NB4 (cell line): ENCODE measurements around the gene ZNF518A.
A peak's percentile ranks its signal among the peaks of the same experiment; 100 is the strongest.

Source experiments
- DNase-seq: peaks from one replicate; pipeline ENCODE4 v3.0.0; 2010; ENCODE audit warnings: low read depth
- H3K4me3 ChIP-seq: one replicate; pipeline ENCODE4 v1.5.1; 2011; ENCODE audit warnings: mild to moderate bottlenecking, low read depth, low read length, moderate library complexity
- MYC ChIP-seq: IDR thresholded peaks from 2 replicates; pipeline ENCODE4 v1.6.1; 2011; ENCODE audit warnings: low read depth, low read length
- POLR2A ChIP-seq: IDR thresholded peaks from 2 replicates; pipeline ENCODE4 v1.6.1; 2011; ENCODE audit warnings: mild to moderate bottlenecking; ENCODE audit not compliant: insufficient read length; ENCODE audit errors: extremely low read depth
- TF ChIP-seq, protein P1 (sequence below): IDR thresholded peaks from one replicate; pipeline ENCODE4 v1.5.1; 2012; ENCODE audit warnings: low read depth, low read length
- TF ChIP-seq, protein P2 (sequence below): IDR thresholded peaks from 2 replicates; pipeline ENCODE4 v1.6.1; 2011; ENCODE audit warnings: low read depth, low read length

Gene ZNF518A

DNA sequence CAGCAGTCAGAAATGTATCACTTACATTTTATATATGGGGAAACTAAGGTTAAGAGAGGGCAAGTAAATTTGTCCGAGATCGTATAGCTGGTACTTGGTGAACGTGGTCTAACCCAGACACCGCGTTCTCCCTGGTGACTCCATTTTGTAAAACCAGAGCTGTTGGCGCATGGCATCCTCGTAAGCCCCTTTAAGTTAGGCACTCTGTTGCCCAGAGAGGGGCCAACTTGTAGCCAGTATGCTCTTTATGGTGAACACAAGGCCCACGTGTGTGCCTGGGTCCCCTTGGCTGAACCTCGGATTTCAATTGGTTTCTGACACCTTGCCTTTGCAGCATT, 39.7 kb upstream of the ZNF518A start:
- no peak for DNase-seq
- TF ChIP-seq MYC (no peak), POLR2A (no peak)
- TF ChIP-seq, protein P1, sequence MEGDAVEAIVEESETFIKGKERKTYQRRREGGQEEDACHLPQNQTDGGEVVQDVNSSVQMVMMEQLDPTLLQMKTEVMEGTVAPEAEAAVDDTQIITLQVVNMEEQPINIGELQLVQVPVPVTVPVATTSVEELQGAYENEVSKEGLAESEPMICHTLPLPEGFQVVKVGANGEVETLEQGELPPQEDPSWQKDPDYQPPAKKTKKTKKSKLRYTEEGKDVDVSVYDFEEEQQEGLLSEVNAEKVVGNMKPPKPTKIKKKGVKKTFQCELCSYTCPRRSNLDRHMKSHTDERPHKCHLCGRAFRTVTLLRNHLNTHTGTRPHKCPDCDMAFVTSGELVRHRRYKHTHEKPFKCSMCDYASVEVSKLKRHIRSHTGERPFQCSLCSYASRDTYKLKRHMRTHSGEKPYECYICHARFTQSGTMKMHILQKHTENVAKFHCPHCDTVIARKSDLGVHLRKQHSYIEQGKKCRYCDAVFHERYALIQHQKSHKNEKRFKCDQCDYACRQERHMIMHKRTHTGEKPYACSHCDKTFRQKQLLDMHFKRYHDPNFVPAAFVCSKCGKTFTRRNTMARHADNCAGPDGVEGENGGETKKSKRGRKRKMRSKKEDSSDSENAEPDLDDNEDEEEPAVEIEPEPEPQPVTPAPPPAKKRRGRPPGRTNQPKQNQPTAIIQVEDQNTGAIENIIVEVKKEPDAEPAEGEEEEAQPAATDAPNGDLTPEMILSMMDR, result no peak
- TF ChIP-seq, protein P2, sequence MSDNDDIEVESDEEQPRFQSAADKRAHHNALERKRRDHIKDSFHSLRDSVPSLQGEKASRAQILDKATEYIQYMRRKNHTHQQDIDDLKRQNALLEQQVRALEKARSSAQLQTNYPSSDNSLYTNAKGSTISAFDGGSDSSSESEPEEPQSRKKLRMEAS, result no peak
- H3K4me3 ChIP-seq, result peak overlapping the region; percentile 88

DNA sequence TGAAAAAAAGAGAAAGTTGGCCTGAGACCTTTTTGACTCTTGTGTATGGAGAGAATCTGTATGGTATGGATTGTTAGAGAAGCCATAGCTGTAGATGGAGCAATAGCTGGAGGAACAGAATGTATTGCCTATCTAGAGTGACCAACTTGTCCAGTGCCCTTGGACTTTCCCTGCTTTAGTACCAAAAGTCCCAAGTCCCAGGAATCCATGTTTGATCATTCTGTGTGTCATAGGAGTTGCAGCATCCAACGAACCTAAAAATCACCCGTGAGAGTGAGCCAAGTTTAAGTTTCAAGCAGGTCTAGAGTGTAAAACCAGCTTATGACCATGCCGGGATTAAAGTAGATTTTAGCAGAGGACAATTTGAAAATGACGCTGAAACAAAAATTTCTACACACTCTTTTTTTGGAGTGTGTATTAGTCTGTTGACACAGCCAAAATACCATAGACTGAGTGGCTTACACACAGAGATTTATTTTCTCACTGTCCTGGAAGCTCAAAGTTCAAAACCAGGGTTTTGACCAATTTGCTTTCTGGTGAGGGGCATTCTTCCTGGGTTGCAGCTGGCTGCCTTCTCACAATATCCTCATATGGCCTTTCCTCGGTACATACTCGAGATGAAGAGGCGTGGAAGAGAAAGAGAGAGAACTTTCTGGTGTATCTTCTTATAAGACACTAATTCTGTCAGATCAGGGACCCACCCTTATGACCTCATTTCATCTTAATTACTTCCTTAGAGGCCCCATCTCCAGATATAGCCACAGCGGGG, 36.9 kb upstream of the ZNF518A start:
- no peak overlapping the region for H3K4me3 ChIP-seq
- no peak for TF ChIP-seq MYC
- TF ChIP-seq, protein P1, result no peak
- TF ChIP-seq, protein P2, result no peak
- no peak for TF ChIP-seq POLR2A
- DNase-seq, result no peak

DNA sequence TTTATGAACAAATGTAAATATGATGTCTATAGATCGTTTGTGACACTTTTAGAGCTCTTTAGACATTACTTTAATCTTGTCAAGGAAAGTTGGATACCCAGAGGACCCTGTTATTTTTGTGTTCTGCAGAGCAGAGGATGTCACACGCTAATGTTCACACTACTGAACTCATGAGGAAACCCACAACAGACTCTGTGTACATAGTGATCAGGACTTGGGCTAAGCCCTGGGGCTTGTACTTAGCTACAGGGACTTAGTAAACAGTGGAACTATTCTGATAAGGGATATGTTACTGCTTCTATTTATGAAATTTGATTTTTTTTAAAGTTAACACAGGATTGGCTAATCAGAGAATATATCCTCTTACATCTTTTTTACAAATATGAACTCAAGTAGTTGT, 36.1 kb upstream of the ZNF518A start:
- TF ChIP-seq, protein P1, result no peak
- TF ChIP-seq MYC (no peak), POLR2A (no peak)
- TF ChIP-seq, protein P2, result no peak
- no peak overlapping the region for H3K4me3 ChIP-seq
- no peak for DNase-seq

DNA sequence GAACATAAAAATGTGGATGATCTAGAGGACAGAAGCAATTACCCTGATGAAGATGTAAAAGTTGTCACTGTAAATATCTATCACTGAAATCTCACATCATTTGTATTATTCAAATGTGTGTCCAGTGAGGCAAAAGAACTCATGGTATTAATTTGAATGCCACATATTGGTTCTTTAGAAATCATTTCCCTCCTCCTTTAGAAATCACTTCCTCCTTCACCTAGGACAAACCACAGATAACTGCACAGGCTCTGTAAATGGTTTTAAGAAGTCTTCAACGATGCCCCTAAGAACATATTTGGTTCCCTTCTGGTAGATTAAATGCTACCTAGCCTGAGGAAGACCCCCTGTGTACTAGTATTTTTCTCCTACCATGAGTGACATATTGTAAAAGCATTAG, 33.1 kb upstream of the ZNF518A start:
- no peak for TF ChIP-seq MYC
- TF ChIP-seq, protein P2, result no peak
- TF ChIP-seq, protein P1, result no peak
- no peak for TF ChIP-seq POLR2A
- no peak overlapping the region for H3K4me3 ChIP-seq
- DNase-seq, result no peak

DNA sequence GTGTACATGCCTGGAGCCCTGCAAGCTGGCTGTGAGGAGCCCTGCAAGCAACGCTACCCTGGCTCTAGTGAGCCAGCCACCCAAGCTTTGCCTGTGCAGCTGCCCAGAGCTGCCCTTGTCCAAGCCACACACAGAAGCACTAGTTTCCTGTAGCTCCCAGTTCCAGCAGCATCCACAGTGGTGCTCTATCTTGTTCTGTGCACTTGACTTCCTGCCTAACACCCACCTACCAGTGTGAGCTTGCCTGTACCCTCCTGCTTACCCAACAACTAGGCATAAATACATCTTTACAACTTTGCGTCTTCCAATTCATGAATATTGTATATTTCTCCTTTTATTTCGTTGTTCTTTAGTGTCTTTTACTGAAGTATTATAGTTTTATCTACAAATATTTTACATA, 32.2 kb upstream of the ZNF518A start:
- TF ChIP-seq, protein P2, result no peak
- TF ChIP-seq, protein P1, result no peak
- TF ChIP-seq POLR2A (no peak), MYC (no peak)
- no peak overlapping the region for H3K4me3 ChIP-seq
- DNase-seq, result no peak
